ENCODE results near the gene IGF2BP2. TPM values are rescaled to one million over a fixed set of nuclear protein-coding genes. Genes with fewer than 3 reads are reported as not detected.

Gene IGF2BP2
- total RNA-seq, 1 experiment from 2014 or later: 154 TPM

GRCh38 chr3:185764163-185764979, 60.5 kb downstream of the IGF2BP2 start:
- ChIA-PET POLR2A (interaction anchor here (0.8 to 3.2 kb wide), 10 partner anchors 8 to 146 kb away, joined by 3 to 16 read pairs (median 3); no protein-coding TSS in a partner anchor), CTCF (interaction anchor here (6.0 to 7.5 kb wide), 2 partner anchors 30 to 104 kb away, joined by 68 to 72 read pairs; no protein-coding TSS in a partner anchor)
- Mint-ChIP-seq H3K9me3 (ENCODE audit: unreplicated experiment) (no peaks in the 10 kb centered on the region), H3K27ac (ENCODE audit: low read depth, unreplicated experiment) (peak overlapping the region; percentile 35), H3K27me3 (ENCODE audit: insufficient read depth, unreplicated experiment) (no peaks in the 10 kb centered on the region), H3K4me3 (ENCODE audit: unreplicated experiment) (no peak overlapping the region), H3K4me1 (ENCODE audit: insufficient read depth, unreplicated experiment) (peaks cover 44% of the 10 kb centered on the region), H3K36me3 (ENCODE audit: insufficient read depth, unreplicated experiment) (peaks cover 17% of the 10 kb centered on the region)
- no TSS peak for BruUV-seq (replicated peaks)
- intact Hi-C loops (cut with micrococcal nuclease): no loop called here
- DNase-seq (ENCODE audit: unreplicated experiment): no peak
- TF ChIP-seq, protein P1, sequence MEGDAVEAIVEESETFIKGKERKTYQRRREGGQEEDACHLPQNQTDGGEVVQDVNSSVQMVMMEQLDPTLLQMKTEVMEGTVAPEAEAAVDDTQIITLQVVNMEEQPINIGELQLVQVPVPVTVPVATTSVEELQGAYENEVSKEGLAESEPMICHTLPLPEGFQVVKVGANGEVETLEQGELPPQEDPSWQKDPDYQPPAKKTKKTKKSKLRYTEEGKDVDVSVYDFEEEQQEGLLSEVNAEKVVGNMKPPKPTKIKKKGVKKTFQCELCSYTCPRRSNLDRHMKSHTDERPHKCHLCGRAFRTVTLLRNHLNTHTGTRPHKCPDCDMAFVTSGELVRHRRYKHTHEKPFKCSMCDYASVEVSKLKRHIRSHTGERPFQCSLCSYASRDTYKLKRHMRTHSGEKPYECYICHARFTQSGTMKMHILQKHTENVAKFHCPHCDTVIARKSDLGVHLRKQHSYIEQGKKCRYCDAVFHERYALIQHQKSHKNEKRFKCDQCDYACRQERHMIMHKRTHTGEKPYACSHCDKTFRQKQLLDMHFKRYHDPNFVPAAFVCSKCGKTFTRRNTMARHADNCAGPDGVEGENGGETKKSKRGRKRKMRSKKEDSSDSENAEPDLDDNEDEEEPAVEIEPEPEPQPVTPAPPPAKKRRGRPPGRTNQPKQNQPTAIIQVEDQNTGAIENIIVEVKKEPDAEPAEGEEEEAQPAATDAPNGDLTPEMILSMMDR (IDR thresholded peaks at IDR 0.05; ENCODE audit: unreplicated experiment): no peak

DNA sequence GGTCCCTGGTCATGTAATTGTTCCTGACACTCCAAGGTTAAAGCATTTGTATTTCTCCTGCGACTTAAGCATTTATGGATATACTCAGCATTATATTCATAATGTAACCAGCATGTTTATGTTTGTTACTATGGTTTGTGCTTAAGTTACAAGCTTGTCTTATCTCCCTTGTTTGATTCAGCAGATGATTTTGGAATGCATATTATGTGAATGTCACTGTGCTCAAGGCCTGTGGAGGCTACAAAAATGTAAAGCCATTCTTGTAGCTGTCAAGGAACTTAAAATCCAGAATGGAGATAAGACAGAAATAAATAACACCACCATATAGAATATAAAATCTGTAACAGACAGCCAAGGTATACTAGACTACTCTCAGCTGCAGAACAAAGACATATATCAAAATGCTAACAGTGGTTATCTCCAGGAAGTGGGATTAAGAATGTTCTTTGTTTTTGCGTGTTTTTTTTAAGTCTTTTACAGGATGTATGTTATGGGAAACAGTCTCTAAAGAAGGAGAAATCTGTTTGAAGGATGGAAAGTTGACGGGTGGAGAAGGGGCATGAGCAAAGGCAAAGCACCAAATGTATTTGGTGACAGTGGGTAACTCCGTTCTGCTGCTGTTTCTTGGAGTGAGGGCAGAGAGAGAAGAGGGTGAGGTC, 61.4 kb downstream of the IGF2BP2 start:
- Mint-ChIP-seq H3K4me1 (ENCODE audit: insufficient read depth, unreplicated experiment) (peaks cover 53% of the 10 kb centered on the region), H3K27me3 (ENCODE audit: insufficient read depth, unreplicated experiment) (no peaks in the 10 kb centered on the region), H3K9me3 (ENCODE audit: unreplicated experiment) (no peaks in the 10 kb centered on the region), H3K27ac (ENCODE audit: low read depth, unreplicated experiment) (no peak overlapping the region), H3K36me3 (ENCODE audit: insufficient read depth, unreplicated experiment) (peaks cover 22% of the 10 kb centered on the region), H3K4me3 (ENCODE audit: unreplicated experiment) (no peak overlapping the region)
- intact Hi-C loops (cut with micrococcal nuclease): no loop called here
- no peak for DNase-seq (ENCODE audit: unreplicated experiment)
- TF ChIP-seq, protein P1 (IDR thresholded peaks at IDR 0.05; ENCODE audit: unreplicated experiment): no peak
- ChIA-PET POLR2A (interaction anchor here (1.1 to 3.2 kb wide), 4 partner anchors 28 to 145 kb away, joined by 3 to 16 read pairs (median 5); no protein-coding TSS in a partner anchor), CTCF (interaction anchor here (1.2 to 7.5 kb wide), 2 partner anchors 28 to 103 kb away, joined by 3 to 68 read pairs; no protein-coding TSS in a partner anchor)
- no TSS peak for BruUV-seq (replicated peaks)

- BruUV-seq (replicated peaks): no TSS peak
These were observed 64.3 kb downstream of the IGF2BP2 start for GRCh38 chr3:185760550-185760949.

More at GRCh38 chr3:185760550-185760949, 64.3 kb downstream of the IGF2BP2 start:
- TF ChIP-seq, protein P1 (IDR thresholded peaks at IDR 0.05; ENCODE audit: unreplicated experiment): no peak
- H3K4me1 Mint-ChIP-seq (ENCODE audit: insufficient read depth, unreplicated experiment): peaks cover 65% of the 10 kb centered on the region
- H3K27ac Mint-ChIP-seq (ENCODE audit: low read depth, unreplicated experiment): peak overlapping the region; percentile 68
- H3K27me3 Mint-ChIP-seq (ENCODE audit: insufficient read depth, unreplicated experiment): no peaks in the 10 kb centered on the region
- POLR2A ChIA-PET: interaction anchor here (0.6 to 1.6 kb wide), 5 partner anchors 10 to 28 kb away, joined by 3 to 4 read pairs (median 3); no protein-coding TSS in a partner anchor
- DNase-seq (ENCODE audit: unreplicated experiment): no peak
- H3K9me3 Mint-ChIP-seq (ENCODE audit: unreplicated experiment): peaks cover 15% of the 10 kb centered on the region
- intact Hi-C loops (cut with micrococcal nuclease): no loop called here
- H3K36me3 Mint-ChIP-seq (ENCODE audit: insufficient read depth, unreplicated experiment): peaks cover 35% of the 10 kb centered on the region
- CTCF ChIA-PET: no interaction called here
- H3K4me3 Mint-ChIP-seq (ENCODE audit: unreplicated experiment): peak overlapping the region; percentile 58

Data from MCF 10A (cell line).